Stomach (tissue), 9 donors: ENCODE measurements around the gene WDR48. TPM values are rescaled to one million over a fixed set of nuclear protein-coding genes. Genes with fewer than 3 reads are reported as not detected.

ENCODE experiments used
- DNase-seq, 2 donors: peaks; one replicate each; pipeline versions ENCODE4 v3.0.0 to v3.0.0-alpha.2; 2013 to 2019
- H3K27ac ChIP-seq, 5 donors: fragments of 200-600 bp in 4 of 5; sonication (generic) in 4 of 5; one replicate each; pipeline ENCODE4 v1.5.1; 2013 to 2019; ENCODE audit warnings: mild to moderate bottlenecking in 1 of 5, moderate library complexity in 1 of 5
- H3K27me3 ChIP-seq, 3 donors: fragments of 200-600 bp; sonication (generic); one replicate each; pipeline ENCODE4 v1.5.1; 2017 to 2019; ENCODE audit warnings: mixed run types in 1 of 3
- H3K36me3 ChIP-seq, 4 donors: fragments of 200-600 bp; sonication (generic); 1 replicate in 3 of 4; 2 replicates in 1 of 4; pipeline ENCODE4 v1.5.1; 2016 to 2019
- H3K4me1 ChIP-seq, 4 donors: fragments of 200-600 bp; sonication (generic); one replicate each; pipeline ENCODE4 v1.5.1; 2016 to 2019
- H3K4me3 ChIP-seq, 4 donors: fragments of 200-600 bp; sonication (generic) in 3 of 4; one replicate each; pipeline ENCODE4 v1.5.1; 2016 to 2019; ENCODE audit warnings: mild to moderate bottlenecking in 1 of 4
- H3K9me3 ChIP-seq, 4 donors: fragments of 200-600 bp; sonication (generic); one replicate each; pipeline ENCODE4 v1.5.1; 2016 to 2019
- CTCF ChIP-seq, 7 experiments: fragments of 450-650 bp in 4 of 7; fragments of 200-600 bp in 3 of 7; sonication (generic) in 3 of 7; IDR thresholded peaks; one replicate each; pipeline ENCODE4 v1.5.1; 2016 to 2019; ENCODE audit warnings: antibody characterized with exemption in 7 of 7, control low read depth in 2 of 7, mild to moderate bottlenecking in 1 of 7
- EP300 ChIP-seq: sonication (generic); formaldehyde crosslinking; IDR thresholded peaks from one replicate; pipeline ENCODE4 v1.6.1; 2017; ENCODE audit warnings: antibody characterized with exemption
- POLR2A ChIP-seq, 4 donors: fragments of 450-650 bp; IDR thresholded peaks; one replicate each; pipeline ENCODE4 v1.6.1; 2016; ENCODE audit warnings: antibody characterized with exemption in 4 of 4, control low read depth in 2 of 4, mild to moderate bottlenecking in 1 of 4, moderate library complexity in 1 of 4
- POLR2AphosphoS5 ChIP-seq, 3 donors: sonication (generic); formaldehyde crosslinking; IDR thresholded peaks; one replicate each; pipeline ENCODE4 v1.6.1; 2016; ENCODE audit warnings: antibody characterized with exemption in 3 of 3
- whole genome bisulfite sequencing, 5 donors: extraction: QIAGEN DNeasy Blood & Tissue Kit in 3 of 5; methylation state at CpG; one replicate each; pipeline versions ENCODE4 v1.1.5 to v1.1.7; 2013 to 2018; 5-methylcytosine and 5-hydroxymethylcytosine counted together
- intact Hi-C: fragments of 100-400 bp; cut with DNase I; formaldehyde crosslinking; loops from one replicate; pipeline ENCODE4 v1.15.1; 2023; ENCODE audit warnings: low total_unique reads
- polyA plus RNA-seq, 3 donors: library from polyadenylated mRNA; stranded (reverse); fragments of 200-250 nt; gene quantifications; one replicate each; pipeline ENCODE4 v1.2.3, GENCODE V29; 2013
- total RNA-seq, 5 donors: library from RNA; depleted of rRNA; stranded (reverse); fragments of >200 nt; gene quantifications; one replicate each; pipeline versions ENCODE4 v1.1.0 to v1.2.3, GENCODE V29; 2014 to 2016
- donor health status: healthy with polysubstance abuse.
- donor health status: Bipolar disorder and iron deficiency.
- donor health status: healthy.

The WDR48 gene
- total and polyA plus RNA-seq, 8 donors = 4.3 to 89.7 (median 13.4) TPM

- intact Hi-C loops = no loop called here
- H3K27ac ChIP-seq = peak overlapping the region in 1 of 5 donors; percentile 23
- H3K36me3 ChIP-seq = peaks cover 54 to 96% (median 86%) of the 10 kb centered on the region in 4 donors
- no peak overlapping the region for H3K4me3 ChIP-seq
- H3K27me3 ChIP-seq = no peaks in the 10 kb centered on the region
- peaks cover 0 to 41% (median 10%) of the 10 kb centered on the region in 4 donors for H3K4me1 ChIP-seq
- TF ChIP-seq EP300 (no peak), POLR2A (IDR thresholded peaks at IDR 0.05) (no peak), POLR2AphosphoS5 (IDR thresholded peaks at IDR 0.05) (no peak), CTCF (IDR thresholded peaks at IDR 0.05) (no peak)
- no peak for DNase-seq
- 84 to 100% (median 87%) methylated on average over 7 to 8 of the region's 8 CpGs for WGBS, 5 donors
- H3K9me3 ChIP-seq = no peaks in the 10 kb centered on the region
Measured at GRCh38 chr3:39097716-39098472, 46.1 kb downstream of the WDR48 start.

- WGBS, 5 donors = 83 to 100% (median 89%) methylated on average over 3 to 8 of the region's 8 CpGs
- Histone ChIP-seq H3K4me1 (peaks cover 2 to 48% (median 16%) of the 10 kb centered on the region in 4 donors), H3K4me3 (no peak overlapping the region), H3K9me3 (no peaks in the 10 kb centered on the region), H3K27ac (no peak overlapping the region), H3K27me3 (no peaks in the 10 kb centered on the region), H3K36me3 (peaks cover 51 to 95% (median 79%) of the 10 kb centered on the region in 4 donors)
- intact Hi-C loops = no loop called here
- no peak for DNase-seq
- TF ChIP-seq POLR2A (IDR thresholded peaks at IDR 0.05) (no peak), POLR2AphosphoS5 (IDR thresholded peaks at IDR 0.05) (no peak), EP300 (no peak), CTCF (IDR thresholded peaks at IDR 0.05) (no peak)
Measured at GRCh38 chr3:39098473-39099000, 46.7 kb downstream of the WDR48 start.

- Histone ChIP-seq H3K9me3 (no peaks in the 10 kb centered on the region), H3K36me3 (peaks cover 51 to 88% (median 72%) of the 10 kb centered on the region in 4 donors), H3K4me1 (peaks cover 9 to 55% (median 22%) of the 10 kb centered on the region in 4 donors), H3K4me3 (no peak overlapping the region), H3K27me3 (no peaks in the 10 kb centered on the region), H3K27ac (no peak overlapping the region)
- intact Hi-C loops = no loop called here
- no peak for TF ChIP-seq CTCF (IDR thresholded peaks at IDR 0.05)
- no peak for TF ChIP-seq POLR2AphosphoS5 (IDR thresholded peaks at IDR 0.05)
- TF ChIP-seq EP300 = no peak
- no peak for TF ChIP-seq POLR2A (IDR thresholded peaks at IDR 0.05)
- 83 to 95% (median 91%) methylated on average over 1 of the region's 1 CpG for WGBS, 5 donors
- no peak for DNase-seq
Measured at GRCh38 chr3:39099242-39099641, 47.4 kb downstream of the WDR48 start.

DNA sequence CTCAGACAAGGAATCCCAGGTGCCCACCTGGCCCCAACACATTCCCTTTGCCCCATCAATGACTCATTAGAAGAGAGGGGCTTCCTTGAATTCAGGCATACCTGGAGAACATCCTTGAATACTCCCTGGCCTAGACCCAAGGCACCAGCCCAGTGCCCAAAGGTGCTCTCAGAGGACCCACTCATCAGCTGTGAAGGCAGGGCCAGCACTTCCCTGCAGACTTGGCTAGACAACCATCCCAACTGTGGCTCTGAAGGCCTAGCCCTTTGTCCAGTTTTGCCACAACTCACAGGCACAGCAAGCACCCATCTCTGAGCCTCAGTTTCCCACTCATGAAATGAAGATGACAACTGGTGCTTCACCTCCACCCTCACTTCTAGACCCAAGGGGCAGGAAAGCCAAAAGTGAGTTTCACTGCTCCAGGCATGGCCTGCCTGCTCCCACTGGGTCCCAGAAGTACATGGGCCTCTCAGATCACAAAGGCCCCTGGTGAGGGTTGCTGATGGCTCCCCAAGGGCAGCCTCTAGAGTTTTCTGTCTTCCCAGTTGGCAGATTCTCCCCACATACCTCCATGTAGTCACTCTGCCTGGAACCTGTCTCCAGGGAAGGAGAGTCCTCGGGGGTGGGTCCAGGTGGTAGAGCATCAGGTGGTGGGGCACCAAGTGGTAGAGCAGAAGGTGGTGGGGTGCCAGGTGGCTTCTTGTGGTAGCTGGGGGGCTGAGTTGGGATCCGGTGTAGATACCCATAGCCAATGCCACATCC lies 48.1 kb downstream of the WDR48 start:
- H3K4me1 ChIP-seq = peaks cover 15 to 61% (median 29%) of the 10 kb centered on the region in 4 donors
- no peak overlapping the region for H3K4me3 ChIP-seq
- intact Hi-C loops = no loop called here
- no peaks in the 10 kb centered on the region for H3K9me3 ChIP-seq
- DNase-seq = no peak
- peaks cover 46 to 82% (median 65%) of the 10 kb centered on the region in 4 donors for H3K36me3 ChIP-seq
- 93 to 100% (median 100%) methylated on average over 1 to 2 of the region's 2 CpGs for WGBS, 5 donors
- no peak overlapping the region for H3K27ac ChIP-seq
- H3K27me3 ChIP-seq = no peaks in the 10 kb centered on the region
- TF ChIP-seq EP300 (no peak), POLR2A (IDR thresholded peaks at IDR 0.05) (no peak), CTCF (IDR thresholded peaks at IDR 0.05) (no peak), POLR2AphosphoS5 (IDR thresholded peaks at IDR 0.05) (no peak)
